Vagina (tissue), 2 donors: ENCODE measurements around the gene RNF217.

ENCODE experiments used
- POLR2A ChIP-seq, 2 donors: fragments of 450-650 bp; IDR thresholded peaks; one replicate each; pipeline ENCODE4 v1.6.1; 2017; ENCODE audit warnings: antibody characterized with exemption in 2 of 2, mild to moderate bottlenecking in 2 of 2, moderate library complexity in 2 of 2
- POLR2AphosphoS5 ChIP-seq, 2 donors: sonication (generic); formaldehyde crosslinking; IDR thresholded peaks; one replicate each; pipeline ENCODE4 v1.9.0; 2017; ENCODE audit warnings: antibody characterized with exemption in 2 of 2, mild to moderate bottlenecking in 2 of 2, low read depth in 1 of 2; ENCODE audit not compliant: insufficient read depth in 1 of 2
- TF ChIP-seq, protein P1 (sequence below), 3 experiments: fragments of 450-650 bp in 2 of 3; fragments of 200-600 bp in 1 of 3; sonication (generic) in 1 of 3; IDR thresholded peaks; one replicate each; pipeline ENCODE4 v1.5.1; 2017 to 2019; ENCODE audit warnings: antibody characterized with exemption in 3 of 3, mild to moderate bottlenecking in 2 of 3, moderate library complexity in 2 of 3

GRCh38 chr6:124924333-124924759 is 37.9 kb upstream of the RNF217 start:
- TF ChIP-seq, protein P1, sequence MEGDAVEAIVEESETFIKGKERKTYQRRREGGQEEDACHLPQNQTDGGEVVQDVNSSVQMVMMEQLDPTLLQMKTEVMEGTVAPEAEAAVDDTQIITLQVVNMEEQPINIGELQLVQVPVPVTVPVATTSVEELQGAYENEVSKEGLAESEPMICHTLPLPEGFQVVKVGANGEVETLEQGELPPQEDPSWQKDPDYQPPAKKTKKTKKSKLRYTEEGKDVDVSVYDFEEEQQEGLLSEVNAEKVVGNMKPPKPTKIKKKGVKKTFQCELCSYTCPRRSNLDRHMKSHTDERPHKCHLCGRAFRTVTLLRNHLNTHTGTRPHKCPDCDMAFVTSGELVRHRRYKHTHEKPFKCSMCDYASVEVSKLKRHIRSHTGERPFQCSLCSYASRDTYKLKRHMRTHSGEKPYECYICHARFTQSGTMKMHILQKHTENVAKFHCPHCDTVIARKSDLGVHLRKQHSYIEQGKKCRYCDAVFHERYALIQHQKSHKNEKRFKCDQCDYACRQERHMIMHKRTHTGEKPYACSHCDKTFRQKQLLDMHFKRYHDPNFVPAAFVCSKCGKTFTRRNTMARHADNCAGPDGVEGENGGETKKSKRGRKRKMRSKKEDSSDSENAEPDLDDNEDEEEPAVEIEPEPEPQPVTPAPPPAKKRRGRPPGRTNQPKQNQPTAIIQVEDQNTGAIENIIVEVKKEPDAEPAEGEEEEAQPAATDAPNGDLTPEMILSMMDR (IDR thresholded peaks at IDR 0.05) = no peak
- no peak for TF ChIP-seq POLR2A (IDR thresholded peaks at IDR 0.05)
- no peak for TF ChIP-seq POLR2AphosphoS5 (IDR thresholded peaks at IDR 0.05; ENCODE audit: insufficient read depth in 1 of 2, low read depth in 1 of 2)
